ENCODE data around the gene C1QTNF9B. TPM values are rescaled to one million over a fixed set of nuclear protein-coding genes. Genes with fewer than 3 reads are reported as not detected.
"Not testable (repeated sequence)": the region's sequence is repeated elsewhere in the genome, so short reads cannot be mapped to it uniquely, and the experiment has no call there.

The C1QTNF9B gene
- total RNA-seq, 2 experiments from 2014 or later = not detected

DNA sequence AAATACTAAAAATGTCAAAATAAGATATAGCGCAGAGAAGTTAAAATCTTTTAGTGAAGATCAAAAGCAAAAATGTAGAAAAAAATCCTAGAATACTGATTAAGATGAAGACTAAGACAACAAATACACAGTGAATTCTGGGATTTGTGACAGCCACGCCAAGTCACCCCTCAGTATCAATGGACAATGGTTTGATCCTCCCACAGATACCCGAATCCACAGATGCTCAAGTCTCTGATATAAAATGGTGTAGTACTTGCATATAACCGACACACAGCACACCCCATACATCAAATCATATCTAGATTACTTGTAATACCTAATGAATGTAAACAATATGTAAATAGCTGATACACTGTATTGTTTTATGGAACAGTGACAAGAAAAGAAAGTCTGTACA lies 14.0 kb downstream of the C1QTNF9B start:
- BruUV-seq (replicated peaks) = no TSS peak
- H3K9me2 ChIP-seq (ENCODE audit: insufficient read depth, low read length) = no peaks in the 10 kb centered on the region
- H3K4me1 ChIP-seq (ENCODE audit: insufficient read depth, low read length, poor library complexity, severe bottlenecking) = peaks cover 8% of the 10 kb centered on the region
- no peaks in the 10 kb centered on the region for H4K20me1 ChIP-seq (ENCODE audit: insufficient read depth, low read length)
- no peak overlapping the region for H3K27ac ChIP-seq (ENCODE audit: low read depth, low read length, poor library complexity, severe bottlenecking)
- POLR2A ChIA-PET = no interaction called here
- no peak for DNase-seq (ENCODE audit: low spot score)
- H3K9me3 ChIP-seq (ENCODE audit: low read length) = no peaks in the 10 kb centered on the region
- H3K4me2 ChIP-seq (ENCODE audit: low read length) = no peak overlapping the region
- H3K36me3 ChIP-seq (ENCODE audit: insufficient read depth, low read length) = peaks cover 35% of the 10 kb centered on the region
- CTCF ChIA-PET (ENCODE audit: unreplicated experiment) = no interaction called here
- H3K79me2 ChIP-seq (ENCODE audit: insufficient read depth, low read depth, low read length) = peaks cover 8% of the 10 kb centered on the region
- H2AFZ ChIP-seq (ENCODE audit: low read length) = no peak overlapping the region
- intact Hi-C loops (cut with micrococcal nuclease; ENCODE audit: unreplicated experiment) = loop anchor here (10.0 kb wide), 2 partner anchors 332 to 508 kb away; no protein-coding TSS in a partner anchor
- H3K4me3 ChIP-seq (ENCODE audit: low read depth, low read length, poor library complexity, severe bottlenecking) = no peak overlapping the region
- TF ChIP-seq, protein P1, sequence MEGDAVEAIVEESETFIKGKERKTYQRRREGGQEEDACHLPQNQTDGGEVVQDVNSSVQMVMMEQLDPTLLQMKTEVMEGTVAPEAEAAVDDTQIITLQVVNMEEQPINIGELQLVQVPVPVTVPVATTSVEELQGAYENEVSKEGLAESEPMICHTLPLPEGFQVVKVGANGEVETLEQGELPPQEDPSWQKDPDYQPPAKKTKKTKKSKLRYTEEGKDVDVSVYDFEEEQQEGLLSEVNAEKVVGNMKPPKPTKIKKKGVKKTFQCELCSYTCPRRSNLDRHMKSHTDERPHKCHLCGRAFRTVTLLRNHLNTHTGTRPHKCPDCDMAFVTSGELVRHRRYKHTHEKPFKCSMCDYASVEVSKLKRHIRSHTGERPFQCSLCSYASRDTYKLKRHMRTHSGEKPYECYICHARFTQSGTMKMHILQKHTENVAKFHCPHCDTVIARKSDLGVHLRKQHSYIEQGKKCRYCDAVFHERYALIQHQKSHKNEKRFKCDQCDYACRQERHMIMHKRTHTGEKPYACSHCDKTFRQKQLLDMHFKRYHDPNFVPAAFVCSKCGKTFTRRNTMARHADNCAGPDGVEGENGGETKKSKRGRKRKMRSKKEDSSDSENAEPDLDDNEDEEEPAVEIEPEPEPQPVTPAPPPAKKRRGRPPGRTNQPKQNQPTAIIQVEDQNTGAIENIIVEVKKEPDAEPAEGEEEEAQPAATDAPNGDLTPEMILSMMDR (conservative IDR thresholded peaks at IDR 0.05; ENCODE audit: low read length) = no peak
- TF ChIP-seq EZH2phosphoT487 (IDR thresholded peaks at IDR 0.05; ENCODE audit: borderline replicate concordance, low read depth, low read length) = no peak

DNA sequence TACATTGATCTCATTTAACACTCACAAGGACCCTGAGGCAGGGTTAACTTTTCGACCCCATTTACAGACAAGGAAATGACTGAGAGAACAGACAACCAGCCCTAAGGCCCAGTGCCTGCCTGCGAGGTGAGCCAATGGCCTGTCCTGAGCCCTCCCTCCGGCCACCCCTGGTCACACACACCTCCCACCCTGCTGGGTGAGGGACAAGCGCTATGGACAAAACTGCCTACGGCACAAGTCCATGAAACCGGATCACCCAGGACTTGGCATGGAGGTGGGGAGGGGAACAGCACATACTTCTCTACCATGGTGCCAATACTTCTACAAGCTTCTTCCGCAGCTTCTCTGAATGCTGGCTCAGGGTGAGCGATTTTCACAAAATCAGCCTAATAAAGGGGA lies 15.9 kb downstream of the C1QTNF9B start:
- CTCF ChIA-PET (ENCODE audit: unreplicated experiment); H3K27ac ChIP-seq (ENCODE audit: low read depth, low read length, poor library complexity, severe bottlenecking); H3K4me1 ChIP-seq (ENCODE audit: insufficient read depth, low read length, poor library complexity, severe bottlenecking); H3K4me2 ChIP-seq (ENCODE audit: low read length); H3K9me3 ChIP-seq (ENCODE audit: low read length); POLR2A ChIA-PET; H3K9me2 ChIP-seq (ENCODE audit: insufficient read depth, low read length); H4K20me1 ChIP-seq (ENCODE audit: insufficient read depth, low read length); H3K4me3 ChIP-seq (ENCODE audit: low read depth, low read length, poor library complexity, severe bottlenecking); H3K79me2 ChIP-seq (ENCODE audit: insufficient read depth, low read depth, low read length); H2AFZ ChIP-seq (ENCODE audit: low read length); DNase-seq (ENCODE audit: low spot score); BruUV-seq (replicated peaks): not testable (repeated sequence)
- peaks cover 40% of the 10 kb centered on the region for H3K36me3 ChIP-seq (ENCODE audit: insufficient read depth, low read length)
- intact Hi-C loops (cut with micrococcal nuclease; ENCODE audit: unreplicated experiment) = loop anchor here (10.0 kb wide), 2 partner anchors 333 to 507 kb away; no protein-coding TSS in a partner anchor

DNA sequence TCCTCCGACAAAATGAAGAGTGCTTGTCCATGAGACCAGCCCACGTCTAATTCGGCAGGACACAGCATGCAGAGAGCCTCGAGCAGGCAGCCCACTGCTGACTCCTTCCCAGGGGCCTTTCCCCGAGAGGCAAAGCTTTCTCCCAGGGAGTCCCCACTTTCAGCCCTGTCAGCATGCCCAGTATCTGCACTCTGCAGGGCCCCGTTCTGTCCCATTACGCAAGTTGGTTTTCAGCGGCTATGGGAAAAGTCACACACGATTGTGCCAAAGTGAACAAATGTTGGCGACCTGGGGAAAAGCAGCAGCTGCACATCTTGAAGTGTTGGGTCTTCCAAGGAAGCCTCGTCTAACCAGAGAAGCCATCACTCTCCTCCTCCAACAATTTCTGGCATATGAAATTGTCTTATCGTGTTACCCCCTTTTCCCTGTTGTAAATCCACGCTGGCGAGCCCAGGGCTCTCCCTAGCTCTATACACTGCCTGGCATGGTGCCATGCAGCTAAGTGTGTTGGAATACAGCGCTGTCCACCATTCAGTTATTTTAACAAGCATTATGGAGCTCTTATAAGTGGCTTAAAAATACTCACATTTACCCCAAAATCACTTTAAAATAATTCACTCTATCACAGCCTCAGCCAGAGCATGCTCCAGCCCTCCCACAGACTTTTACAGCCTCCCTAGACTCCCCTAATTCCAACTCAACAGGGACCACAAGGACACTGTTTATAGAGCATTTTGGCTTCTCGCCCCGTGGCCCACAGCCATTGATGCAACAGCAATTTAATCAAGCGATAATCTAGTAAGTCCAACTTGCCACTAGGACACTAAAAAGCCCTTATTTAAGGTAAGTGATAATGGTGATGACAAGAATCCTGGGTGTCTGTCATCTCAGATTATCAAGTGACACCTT lies 16.6 kb downstream of the C1QTNF9B start:
- H3K9me3 ChIP-seq (ENCODE audit: low read length); H3K4me3 ChIP-seq (ENCODE audit: low read depth, low read length, poor library complexity, severe bottlenecking); H3K9me2 ChIP-seq (ENCODE audit: insufficient read depth, low read length); H3K4me1 ChIP-seq (ENCODE audit: insufficient read depth, low read length, poor library complexity, severe bottlenecking); H4K20me1 ChIP-seq (ENCODE audit: insufficient read depth, low read length); H3K79me2 ChIP-seq (ENCODE audit: insufficient read depth, low read depth, low read length); POLR2A ChIA-PET; DNase-seq (ENCODE audit: low spot score); H2AFZ ChIP-seq (ENCODE audit: low read length); H3K27ac ChIP-seq (ENCODE audit: low read depth, low read length, poor library complexity, severe bottlenecking); H3K4me2 ChIP-seq (ENCODE audit: low read length); CTCF ChIA-PET (ENCODE audit: unreplicated experiment); BruUV-seq (replicated peaks): not testable (repeated sequence)
- intact Hi-C loops (cut with micrococcal nuclease; ENCODE audit: unreplicated experiment) = loop anchor here (10.0 kb wide), 2 partner anchors 334 to 506 kb away; no protein-coding TSS in a partner anchor
- peaks cover 40% of the 10 kb centered on the region for H3K36me3 ChIP-seq (ENCODE audit: insufficient read depth, low read length)

Measured in OCI-LY7 (cell line).